ENCODE data around the gene LSS.

DNA sequence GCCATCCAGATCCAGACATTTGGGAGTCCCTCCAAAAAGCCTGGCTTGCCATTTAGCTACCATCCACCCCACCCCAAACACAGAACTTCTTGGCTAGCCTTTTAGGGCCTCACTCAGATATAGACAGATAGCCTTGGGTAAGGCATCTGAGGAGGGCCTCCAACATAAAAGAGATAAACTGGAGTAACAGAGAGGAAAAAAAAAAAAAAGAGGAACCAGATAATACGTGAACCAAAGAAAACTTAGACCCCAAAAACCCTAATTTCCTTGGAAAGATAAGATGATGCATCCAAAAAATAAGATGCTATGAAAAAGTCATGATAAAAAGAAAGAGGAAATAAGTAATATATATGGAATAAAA, 19.8 kb upstream of the LSS start:
- TF ChIP-seq CTCF (conservative IDR thresholded peaks at IDR 0.05; ENCODE audit: low read depth, low read length) (no peak), POLR2A (IDR thresholded peaks at IDR 0.05; ENCODE audit: low read depth, low read length) (no peak), CEBPB (IDR thresholded peaks at IDR 0.05; ENCODE audit: low read depth, low read length) (no peak), BHLHE40 (IDR thresholded peaks at IDR 0.05; ENCODE audit: low read depth, low read length) (no peak), ELK1 (IDR thresholded peaks at IDR 0.05; ENCODE audit: borderline replicate concordance, low read depth, low read length) (no peak), CHD1 (IDR thresholded peaks at IDR 0.05; ENCODE audit: low read depth, low read length) (no peak), RCOR1 (IDR thresholded peaks at IDR 0.05; ENCODE audit: insufficient replicate concordance, low read length) (no peak), MAZ (IDR thresholded peaks at IDR 0.05; ENCODE audit: borderline replicate concordance, low read depth, low read length) (no peak), RFX5 (IDR thresholded peaks at IDR 0.05; ENCODE audit: low read depth, low read length) (no peak), MXI1 (IDR thresholded peaks at IDR 0.05; ENCODE audit: borderline replicate concordance, low read depth, low read length) (no peak), RAD21 (IDR thresholded peaks at IDR 0.05; ENCODE audit: low read length) (no peak)
- TF ChIP-seq, protein P1, sequence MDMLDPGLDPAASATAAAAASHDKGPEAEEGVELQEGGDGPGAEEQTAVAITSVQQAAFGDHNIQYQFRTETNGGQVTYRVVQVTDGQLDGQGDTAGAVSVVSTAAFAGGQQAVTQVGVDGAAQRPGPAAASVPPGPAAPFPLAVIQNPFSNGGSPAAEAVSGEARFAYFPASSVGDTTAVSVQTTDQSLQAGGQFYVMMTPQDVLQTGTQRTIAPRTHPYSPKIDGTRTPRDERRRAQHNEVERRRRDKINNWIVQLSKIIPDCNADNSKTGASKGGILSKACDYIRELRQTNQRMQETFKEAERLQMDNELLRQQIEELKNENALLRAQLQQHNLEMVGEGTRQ (IDR thresholded peaks at IDR 0.05; ENCODE audit: low read depth, low read length) = no peak
